ENCODE data around the gene UBTD2.

Gene UBTD2

GRCh38 chr5:172285226-172286143, 1.9 kb upstream of the UBTD2 start:
- Histone ChIP-seq H3K79me2 (ENCODE audit: insufficient read depth, low read length) (peaks cover 30% of the 10 kb centered on the region), H3K4me3 (ENCODE audit: low read depth in 1 of 2, low read length in 2 of 2) (no peak overlapping the region), H2AFZ (ENCODE audit: low read depth, low read length) (no peak overlapping the region)

GRCh38 chr5:172284611-172284980, 1.0 kb upstream of the UBTD2 start:
- H4K20me1 ChIP-seq (ENCODE audit: insufficient read depth, low read length): peaks cover 16% of the 10 kb centered on the region; the same call in 1 of the 2 replicates
- TF ChIP-seq, protein P1, sequence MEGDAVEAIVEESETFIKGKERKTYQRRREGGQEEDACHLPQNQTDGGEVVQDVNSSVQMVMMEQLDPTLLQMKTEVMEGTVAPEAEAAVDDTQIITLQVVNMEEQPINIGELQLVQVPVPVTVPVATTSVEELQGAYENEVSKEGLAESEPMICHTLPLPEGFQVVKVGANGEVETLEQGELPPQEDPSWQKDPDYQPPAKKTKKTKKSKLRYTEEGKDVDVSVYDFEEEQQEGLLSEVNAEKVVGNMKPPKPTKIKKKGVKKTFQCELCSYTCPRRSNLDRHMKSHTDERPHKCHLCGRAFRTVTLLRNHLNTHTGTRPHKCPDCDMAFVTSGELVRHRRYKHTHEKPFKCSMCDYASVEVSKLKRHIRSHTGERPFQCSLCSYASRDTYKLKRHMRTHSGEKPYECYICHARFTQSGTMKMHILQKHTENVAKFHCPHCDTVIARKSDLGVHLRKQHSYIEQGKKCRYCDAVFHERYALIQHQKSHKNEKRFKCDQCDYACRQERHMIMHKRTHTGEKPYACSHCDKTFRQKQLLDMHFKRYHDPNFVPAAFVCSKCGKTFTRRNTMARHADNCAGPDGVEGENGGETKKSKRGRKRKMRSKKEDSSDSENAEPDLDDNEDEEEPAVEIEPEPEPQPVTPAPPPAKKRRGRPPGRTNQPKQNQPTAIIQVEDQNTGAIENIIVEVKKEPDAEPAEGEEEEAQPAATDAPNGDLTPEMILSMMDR (IDR thresholded peaks at IDR 0.05; ENCODE audit: borderline replicate concordance, extremely low read depth, low read length, poor library complexity, severe bottlenecking): no peak
- no peak for TF ChIP-seq EZH2 (IDR thresholded peaks at IDR 0.05; ENCODE audit: borderline replicate concordance, low read depth, low read length, severe bottlenecking)
- peak overlapping the region; percentile 75; the same call in 1 of the 2 replicates for H3K27ac ChIP-seq (ENCODE audit: low read length)
- peak overlapping the region; percentile 98 for H2AFZ ChIP-seq (ENCODE audit: low read depth, low read length)
- H3K36me3 ChIP-seq (ENCODE audit: insufficient read depth, low read length): no peaks in the 10 kb centered on the region; the same call in 1 of the 2 replicates
- no peak for DNase-seq
- H3K27me3 ChIP-seq (ENCODE audit: insufficient read depth, low read length, poor library complexity): peaks cover 12% of the 10 kb centered on the region
- peaks cover 39% of the 10 kb centered on the region for H3K79me2 ChIP-seq (ENCODE audit: insufficient read depth, low read length)
- peaks cover 31% of the 10 kb centered on the region for H3K4me1 ChIP-seq (ENCODE audit: insufficient read depth, low read length)
- ATAC-seq (ENCODE audit: insufficient read depth, low read depth): no peak
- no peaks in the 10 kb centered on the region for H3K9me3 ChIP-seq (ENCODE audit: insufficient read depth, low read length, severe bottlenecking)
- H3K9ac ChIP-seq (ENCODE audit: low read depth, low read length): peak overlapping the region; percentile 86
- peak overlapping the region; percentile 55 to 94; a peak in 3 of 4 replicates for H3K4me3 ChIP-seq (ENCODE audit: low read depth in 1 of 2, low read length in 2 of 2)
- H3K4me2 ChIP-seq (ENCODE audit: insufficient read depth, low read length): peak overlapping the region; percentile 99

More at GRCh38 chr5:172285226-172286143, 1.9 kb upstream of the UBTD2 start:
- H4K20me1 ChIP-seq (ENCODE audit: insufficient read depth, low read length): peaks cover 14% of the 10 kb centered on the region; the same call in 1 of the 2 replicates
- no peak for DNase-seq
- ATAC-seq (ENCODE audit: insufficient read depth, low read depth): no peak
- H3K4me1 ChIP-seq (ENCODE audit: insufficient read depth, low read length): peaks cover 31% of the 10 kb centered on the region
- no peak overlapping the region for H3K27ac ChIP-seq (ENCODE audit: low read length)
- H3K9me3 ChIP-seq (ENCODE audit: insufficient read depth, low read length, severe bottlenecking): no peaks in the 10 kb centered on the region
- TF ChIP-seq, protein P1 (IDR thresholded peaks at IDR 0.05; ENCODE audit: borderline replicate concordance, extremely low read depth, low read length, poor library complexity, severe bottlenecking): no peak
- no peak for TF ChIP-seq EZH2 (IDR thresholded peaks at IDR 0.05; ENCODE audit: borderline replicate concordance, low read depth, low read length, severe bottlenecking)
- H3K9ac ChIP-seq (ENCODE audit: low read depth, low read length): no peak overlapping the region
- no peaks in the 10 kb centered on the region; the same call in 1 of the 2 replicates for H3K36me3 ChIP-seq (ENCODE audit: insufficient read depth, low read length)
- H3K4me2 ChIP-seq (ENCODE audit: insufficient read depth, low read length): no peak overlapping the region
- peaks cover 12% of the 10 kb centered on the region for H3K27me3 ChIP-seq (ENCODE audit: insufficient read depth, low read length, poor library complexity)

DNA sequence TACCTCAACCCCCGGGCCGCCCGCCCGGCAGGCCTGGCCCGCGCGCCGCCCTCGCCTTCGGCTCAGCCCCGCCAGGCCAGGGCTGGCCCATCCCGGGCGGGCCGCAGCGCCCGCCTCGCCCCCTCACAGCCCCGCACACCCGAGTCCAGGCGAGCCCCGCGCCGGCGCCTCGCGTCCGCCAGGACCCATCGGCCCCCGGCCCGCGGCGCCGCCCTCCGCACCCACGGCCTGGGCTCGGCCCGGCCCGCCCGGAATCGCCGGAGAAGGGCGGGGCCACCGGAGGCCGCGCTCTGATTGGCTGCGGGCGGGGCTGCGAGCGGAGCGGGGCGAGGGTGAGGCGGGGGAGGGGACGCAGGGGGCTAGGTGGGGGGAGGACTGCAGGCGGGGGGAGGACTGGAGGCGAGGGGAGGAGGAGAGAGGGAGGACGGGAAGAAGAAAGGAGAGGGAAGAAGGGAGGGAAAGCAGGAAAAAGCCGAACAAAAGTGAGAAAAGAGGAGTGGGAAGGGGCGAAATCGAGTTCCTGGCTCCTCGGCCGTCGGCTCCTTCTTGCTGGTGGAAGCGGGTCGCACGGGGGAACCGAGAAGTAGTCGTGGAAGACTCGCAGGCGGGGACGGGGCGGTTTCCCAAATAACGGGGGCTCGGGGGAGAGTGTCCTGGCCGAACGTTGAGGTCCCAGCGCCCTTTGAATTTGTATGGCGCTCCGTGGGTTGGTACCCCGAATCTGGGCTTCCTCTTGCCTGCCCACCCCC, 472 bp upstream of the UBTD2 start:
- H3K4me3 ChIP-seq (ENCODE audit: low read depth in 1 of 2, low read length in 2 of 2): peak overlapping the region; percentile 55 to 94; a peak in 3 of 4 replicates
- peak overlapping the region; percentile 75 for H3K27ac ChIP-seq (ENCODE audit: low read length)
- peak overlapping the region; percentile 98 for H2AFZ ChIP-seq (ENCODE audit: low read depth, low read length)
- peaks cover 31% of the 10 kb centered on the region for H3K4me1 ChIP-seq (ENCODE audit: insufficient read depth, low read length)
- H3K9ac ChIP-seq (ENCODE audit: low read depth, low read length): peak overlapping the region; percentile 86
- peak; percentile 82 for ATAC-seq (ENCODE audit: insufficient read depth, low read depth)
- no peak for TF ChIP-seq EZH2 (IDR thresholded peaks at IDR 0.05; ENCODE audit: borderline replicate concordance, low read depth, low read length, severe bottlenecking)
- TF ChIP-seq, protein P1 (IDR thresholded peaks at IDR 0.05; ENCODE audit: borderline replicate concordance, extremely low read depth, low read length, poor library complexity, severe bottlenecking): no peak
- H3K4me2 ChIP-seq (ENCODE audit: insufficient read depth, low read length): peak overlapping the region; percentile 99
- no peaks in the 10 kb centered on the region for H3K9me3 ChIP-seq (ENCODE audit: insufficient read depth, low read length, severe bottlenecking)
- DNase-seq: peak; percentile 83
- peaks cover 44% of the 10 kb centered on the region for H3K79me2 ChIP-seq (ENCODE audit: insufficient read depth, low read length)
- H4K20me1 ChIP-seq (ENCODE audit: insufficient read depth, low read length): peaks cover 17% of the 10 kb centered on the region; the same call in 1 of the 2 replicates
- no peaks in the 10 kb centered on the region; the same call in 1 of the 2 replicates for H3K36me3 ChIP-seq (ENCODE audit: insufficient read depth, low read length)
- H3K27me3 ChIP-seq (ENCODE audit: insufficient read depth, low read length, poor library complexity): peaks cover 12% of the 10 kb centered on the region
